Type B pancreatic cell (in vitro differentiated cells): ENCODE data around the gene KRT85. TPM values are rescaled to one million over a fixed set of nuclear protein-coding genes. Genes with fewer than 3 reads are reported as not detected.

Experiments used
- DNase-seq: peaks from one replicate; pipeline ENCODE4 v3.0.0; 2021; ENCODE audit warnings: mixed read lengths; ENCODE audit not compliant: unreplicated experiment; ENCODE audit errors: extremely low spot score
- H3K27ac Mint-ChIP-seq: 2 replicates; pipeline ENCODE4 v1.8.0; 2021; ENCODE audit warnings: mild to moderate bottlenecking, mixed read lengths
- H3K27me3 Mint-ChIP-seq: 2 replicates; pipeline ENCODE4 v1.8.0; 2021; ENCODE audit warnings: mixed read lengths
- H3K36me3 Mint-ChIP-seq: 2 replicates; pipeline ENCODE4 v1.8.0; 2021; ENCODE audit warnings: mixed read lengths
- H3K4me1 Mint-ChIP-seq: one replicate; pipeline ENCODE4 v1.8.0; 2021; ENCODE audit warnings: mixed read lengths; ENCODE audit not compliant: unreplicated experiment
- H3K4me3 Mint-ChIP-seq: 2 replicates; pipeline ENCODE4 v1.8.0; 2021; ENCODE audit warnings: mild to moderate bottlenecking, mixed read lengths
- H3K9me3 Mint-ChIP-seq: 2 replicates; pipeline ENCODE4 v1.8.0; 2021; ENCODE audit warnings: mixed read lengths
- total RNA-seq: library from RNA; stranded (reverse); gene quantifications from 2 replicates; pipeline ENCODE4 v1.2.1, GENCODE V29; 2021; ENCODE audit warnings: low replicate concordance
- TF ChIP-seq, protein P1 (sequence below): fragments of 200-600 bp; sonication (generic); conservative IDR thresholded peaks from 2 replicates; pipeline ENCODE4 v1.5.0; 2021; ENCODE audit warnings: antibody characterized with exemption, mild to moderate bottlenecking

The KRT85 gene
- total RNA-seq, 1 donor from 2014 or later: not detected

- no peak for DNase-seq
- H3K36me3 Mint-ChIP-seq: no peaks in the 10 kb centered on the region
- no peak overlapping the region for H3K4me3 Mint-ChIP-seq
- H3K9me3 Mint-ChIP-seq: no peaks in the 10 kb centered on the region
- no peak overlapping the region for H3K27ac Mint-ChIP-seq
- TF ChIP-seq, protein P1, sequence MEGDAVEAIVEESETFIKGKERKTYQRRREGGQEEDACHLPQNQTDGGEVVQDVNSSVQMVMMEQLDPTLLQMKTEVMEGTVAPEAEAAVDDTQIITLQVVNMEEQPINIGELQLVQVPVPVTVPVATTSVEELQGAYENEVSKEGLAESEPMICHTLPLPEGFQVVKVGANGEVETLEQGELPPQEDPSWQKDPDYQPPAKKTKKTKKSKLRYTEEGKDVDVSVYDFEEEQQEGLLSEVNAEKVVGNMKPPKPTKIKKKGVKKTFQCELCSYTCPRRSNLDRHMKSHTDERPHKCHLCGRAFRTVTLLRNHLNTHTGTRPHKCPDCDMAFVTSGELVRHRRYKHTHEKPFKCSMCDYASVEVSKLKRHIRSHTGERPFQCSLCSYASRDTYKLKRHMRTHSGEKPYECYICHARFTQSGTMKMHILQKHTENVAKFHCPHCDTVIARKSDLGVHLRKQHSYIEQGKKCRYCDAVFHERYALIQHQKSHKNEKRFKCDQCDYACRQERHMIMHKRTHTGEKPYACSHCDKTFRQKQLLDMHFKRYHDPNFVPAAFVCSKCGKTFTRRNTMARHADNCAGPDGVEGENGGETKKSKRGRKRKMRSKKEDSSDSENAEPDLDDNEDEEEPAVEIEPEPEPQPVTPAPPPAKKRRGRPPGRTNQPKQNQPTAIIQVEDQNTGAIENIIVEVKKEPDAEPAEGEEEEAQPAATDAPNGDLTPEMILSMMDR: no peak
- peaks cover 10% of the 10 kb centered on the region for H3K4me1 Mint-ChIP-seq
- H3K27me3 Mint-ChIP-seq: peaks cover 16% of the 10 kb centered on the region
These were observed 15.9 kb downstream of the KRT85 start for GRCh38 chr12:52351196-52352059.

GRCh38 chr12:52350786-52351185 lies 16.5 kb downstream of the KRT85 start:
- H3K36me3 Mint-ChIP-seq: no peaks in the 10 kb centered on the region
- peaks cover 16% of the 10 kb centered on the region for H3K4me1 Mint-ChIP-seq
- no peak overlapping the region for H3K27ac Mint-ChIP-seq
- peaks cover 16% of the 10 kb centered on the region for H3K27me3 Mint-ChIP-seq
- H3K4me3 Mint-ChIP-seq: no peak overlapping the region
- TF ChIP-seq, protein P1: no peak
- no peaks in the 10 kb centered on the region for H3K9me3 Mint-ChIP-seq
- no peak for DNase-seq

DNA sequence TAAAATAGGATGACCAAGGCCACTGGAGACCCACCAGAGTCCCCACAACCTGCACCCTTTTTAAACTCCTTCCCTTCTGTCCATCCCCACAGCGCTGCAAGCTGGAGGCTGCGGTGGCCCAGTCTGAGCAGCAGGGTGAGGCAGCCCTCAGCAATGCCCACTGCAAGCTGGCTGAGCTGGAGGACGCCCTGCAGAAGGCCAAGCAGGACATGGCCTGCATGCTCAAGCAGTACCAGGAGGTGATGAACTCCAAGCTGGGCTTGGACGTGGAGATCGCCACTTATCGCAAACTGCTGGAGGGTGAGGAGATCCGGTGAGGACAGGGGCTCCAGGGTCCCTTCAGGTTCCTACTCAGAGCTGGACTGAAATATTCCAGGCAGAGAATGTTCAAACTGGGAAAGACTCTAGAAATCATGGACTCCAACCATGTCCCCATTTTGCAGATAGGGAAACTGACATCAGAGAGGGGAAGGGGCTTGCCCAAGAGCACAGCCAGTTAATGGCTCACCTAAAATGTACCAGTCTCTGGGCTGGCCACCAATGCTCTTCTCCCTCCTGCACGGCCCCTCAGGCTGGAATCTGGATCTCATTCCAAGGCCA lies 17.2 kb downstream of the KRT85 start:
- peaks cover 16% of the 10 kb centered on the region for H3K27me3 Mint-ChIP-seq

GRCh38 chr12:52349196-52349595 lies 18.1 kb downstream of the KRT85 start:
- Mint-ChIP-seq H3K27ac (no peak overlapping the region), H3K36me3 (no peaks in the 10 kb centered on the region), H3K27me3 (peaks cover 14% of the 10 kb centered on the region), H3K4me1 (peaks cover 21% of the 10 kb centered on the region), H3K4me3 (no peak overlapping the region), H3K9me3 (no peaks in the 10 kb centered on the region)
- TF ChIP-seq, protein P1: no peak
- DNase-seq: no peak

More for the DNA sequence above, 17.2 kb downstream of the KRT85 start:
- no peaks in the 10 kb centered on the region for H3K9me3 Mint-ChIP-seq
- peaks cover 20% of the 10 kb centered on the region for H3K4me1 Mint-ChIP-seq
- no peak overlapping the region for H3K27ac Mint-ChIP-seq
- DNase-seq: no peak
- TF ChIP-seq, protein P1: no peak
- no peak overlapping the region for H3K4me3 Mint-ChIP-seq
- H3K36me3 Mint-ChIP-seq: no peaks in the 10 kb centered on the region

GRCh38 chr12:52347551-52348510 lies 19.4 kb downstream of the KRT85 start:
- H3K36me3 Mint-ChIP-seq: no peaks in the 10 kb centered on the region
- no peak overlapping the region for H3K27ac Mint-ChIP-seq
- no peaks in the 10 kb centered on the region for H3K9me3 Mint-ChIP-seq
- TF ChIP-seq, protein P1: no peak
- H3K27me3 Mint-ChIP-seq: peaks cover 8% of the 10 kb centered on the region
- peaks cover 18% of the 10 kb centered on the region for H3K4me1 Mint-ChIP-seq
- DNase-seq: no peak
- no peak overlapping the region for H3K4me3 Mint-ChIP-seq
